ENCODE measurements around the gene AGFG1. TPM values are rescaled to one million over a fixed set of nuclear protein-coding genes. Genes with fewer than 3 reads are reported as not detected.

AGFG1 gene
- total RNA-seq, 4 donors from 2014 or later = 85.7 to 265 (median 186) TPM

DNA sequence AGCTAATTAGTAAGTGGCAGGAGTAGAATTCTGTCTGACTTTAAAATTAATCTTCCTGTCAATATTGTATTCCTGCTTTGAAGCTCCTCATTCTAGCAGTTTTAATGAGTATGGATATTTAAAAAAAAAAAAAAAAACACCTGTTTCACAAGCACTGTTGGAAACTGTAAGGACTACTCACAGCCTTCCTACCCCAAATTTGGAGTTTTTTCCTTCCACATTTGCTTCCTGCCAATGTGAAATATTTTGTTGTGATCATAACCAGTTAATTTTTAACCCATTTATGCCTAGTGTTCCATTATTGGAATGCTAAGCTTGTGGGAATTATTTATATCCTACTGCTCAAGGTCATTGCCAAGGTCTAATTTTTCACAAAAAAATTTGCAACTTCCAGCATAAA is 90.6 kb downstream of the AGFG1 start:
- DNase-seq (ENCODE audit: low spot score) = no peak
- TF ChIP-seq, protein P1, sequence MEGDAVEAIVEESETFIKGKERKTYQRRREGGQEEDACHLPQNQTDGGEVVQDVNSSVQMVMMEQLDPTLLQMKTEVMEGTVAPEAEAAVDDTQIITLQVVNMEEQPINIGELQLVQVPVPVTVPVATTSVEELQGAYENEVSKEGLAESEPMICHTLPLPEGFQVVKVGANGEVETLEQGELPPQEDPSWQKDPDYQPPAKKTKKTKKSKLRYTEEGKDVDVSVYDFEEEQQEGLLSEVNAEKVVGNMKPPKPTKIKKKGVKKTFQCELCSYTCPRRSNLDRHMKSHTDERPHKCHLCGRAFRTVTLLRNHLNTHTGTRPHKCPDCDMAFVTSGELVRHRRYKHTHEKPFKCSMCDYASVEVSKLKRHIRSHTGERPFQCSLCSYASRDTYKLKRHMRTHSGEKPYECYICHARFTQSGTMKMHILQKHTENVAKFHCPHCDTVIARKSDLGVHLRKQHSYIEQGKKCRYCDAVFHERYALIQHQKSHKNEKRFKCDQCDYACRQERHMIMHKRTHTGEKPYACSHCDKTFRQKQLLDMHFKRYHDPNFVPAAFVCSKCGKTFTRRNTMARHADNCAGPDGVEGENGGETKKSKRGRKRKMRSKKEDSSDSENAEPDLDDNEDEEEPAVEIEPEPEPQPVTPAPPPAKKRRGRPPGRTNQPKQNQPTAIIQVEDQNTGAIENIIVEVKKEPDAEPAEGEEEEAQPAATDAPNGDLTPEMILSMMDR (IDR thresholded peaks at IDR 0.05) = no peak
- no peak for ATAC-seq (ENCODE audit: low FRiP score)

DNA sequence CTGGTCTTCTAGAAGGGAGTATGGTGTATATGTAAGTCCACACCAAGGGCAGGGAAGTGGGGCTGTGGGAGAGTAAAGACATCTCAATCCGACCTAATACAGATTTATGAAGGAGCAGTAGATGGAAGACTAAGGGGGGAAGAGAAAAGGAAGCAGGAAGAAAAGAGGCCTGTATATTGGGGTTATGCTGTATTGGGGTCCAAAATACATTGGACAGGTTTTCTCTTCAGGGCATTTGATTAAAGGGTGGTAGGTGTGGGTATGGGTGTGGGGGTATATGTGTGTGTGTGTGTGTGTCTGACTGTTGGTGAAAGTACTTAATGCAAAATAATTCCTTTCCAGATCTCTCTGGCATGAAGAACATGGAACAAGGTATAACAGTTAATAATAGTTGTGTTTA is 93.1 kb downstream of the AGFG1 start:
- peak; percentile 29 for ATAC-seq (ENCODE audit: low FRiP score)
- TF ChIP-seq, protein P1 (IDR thresholded peaks at IDR 0.05) = no peak
- no peak for DNase-seq (ENCODE audit: low spot score)

DNA sequence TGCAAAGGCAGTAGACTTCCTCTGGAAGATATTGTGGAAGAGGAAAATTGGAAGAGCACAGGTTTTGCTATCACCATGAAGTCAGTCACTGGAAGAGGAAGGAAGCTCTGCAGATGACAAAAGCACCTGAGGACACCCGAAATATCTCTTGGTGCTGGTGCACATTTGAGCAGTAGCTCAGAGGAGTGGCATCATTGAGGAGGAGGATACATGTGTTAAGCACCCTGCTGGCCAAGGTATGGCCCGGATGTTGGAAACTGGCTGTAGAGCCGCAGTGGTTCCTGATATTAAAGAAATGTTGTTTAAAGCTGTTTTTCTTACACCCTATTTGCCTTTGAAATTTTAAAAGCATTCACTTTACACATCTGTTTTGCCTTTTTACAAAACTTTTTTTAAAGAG is 94.1 kb downstream of the AGFG1 start:
- TF ChIP-seq, protein P1 (IDR thresholded peaks at IDR 0.05) = no peak
- DNase-seq (ENCODE audit: low spot score) (no peak), ATAC-seq (ENCODE audit: low FRiP score) (no peak)

DNA sequence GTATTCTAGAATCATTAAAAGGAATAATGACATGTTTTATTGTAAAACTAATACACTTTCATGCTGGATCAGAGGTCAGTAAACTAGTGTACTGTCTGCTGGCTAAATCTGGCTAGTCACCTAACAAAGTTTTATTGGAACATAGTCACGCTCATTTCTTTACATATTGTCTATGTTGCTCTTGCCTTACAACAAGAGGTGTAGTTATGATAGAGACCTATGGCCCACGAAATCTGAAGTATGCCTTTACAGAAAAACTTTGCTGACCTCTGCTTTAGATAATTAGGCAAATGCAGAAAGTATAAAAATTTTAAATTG is 96.9 kb downstream of the AGFG1 start:
- TF ChIP-seq, protein P1 (IDR thresholded peaks at IDR 0.05) = no peak
- no peak for ATAC-seq (ENCODE audit: low FRiP score)
- DNase-seq (ENCODE audit: low spot score) = no peak

DNA sequence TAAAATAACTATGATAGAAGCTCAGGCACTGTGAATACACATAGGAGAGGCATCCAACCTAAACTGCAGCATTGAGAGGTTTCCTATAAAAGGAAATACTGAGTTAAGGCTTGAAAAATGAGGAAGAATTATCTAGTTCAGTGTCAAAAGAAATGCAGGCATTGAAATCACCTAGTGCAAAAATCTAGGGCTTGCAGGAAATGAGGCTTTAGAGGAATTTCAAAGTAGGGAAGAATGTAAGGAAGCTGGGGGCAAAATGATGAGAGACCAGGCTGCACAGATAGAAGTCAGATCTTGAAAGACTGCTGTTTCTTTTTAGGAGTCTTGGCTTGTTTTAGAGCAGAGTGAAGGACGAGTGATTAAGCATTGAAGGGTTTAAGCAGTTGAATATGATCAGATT is 98.7 kb downstream of the AGFG1 start:
- no peak for ATAC-seq (ENCODE audit: low FRiP score)
- TF ChIP-seq, protein P1 (IDR thresholded peaks at IDR 0.05) = no peak
- DNase-seq (ENCODE audit: low spot score) = no peak

DNA sequence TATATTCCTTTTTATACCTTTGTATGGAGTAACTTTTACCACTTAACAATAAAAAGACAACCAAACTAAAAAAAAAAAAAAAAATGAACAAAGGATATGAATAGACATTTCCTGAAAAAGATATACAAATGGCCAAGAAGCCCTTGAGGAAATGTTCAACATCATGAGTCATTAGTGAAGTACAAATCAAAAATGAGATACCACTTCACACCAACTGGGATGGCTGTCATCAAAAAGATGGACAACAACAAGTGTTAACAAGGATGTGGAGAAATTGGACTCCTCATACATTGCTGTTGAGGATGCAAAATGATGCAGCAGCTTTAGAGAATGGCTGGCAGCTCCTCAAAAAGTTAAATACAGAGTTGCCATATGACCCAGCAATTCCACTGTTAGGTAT is 104.2 kb downstream of the AGFG1 start:
- TF ChIP-seq, protein P1 (IDR thresholded peaks at IDR 0.05) = no peak
- ATAC-seq (ENCODE audit: low FRiP score) = no peak
- no peak for DNase-seq (ENCODE audit: low spot score)

DNA sequence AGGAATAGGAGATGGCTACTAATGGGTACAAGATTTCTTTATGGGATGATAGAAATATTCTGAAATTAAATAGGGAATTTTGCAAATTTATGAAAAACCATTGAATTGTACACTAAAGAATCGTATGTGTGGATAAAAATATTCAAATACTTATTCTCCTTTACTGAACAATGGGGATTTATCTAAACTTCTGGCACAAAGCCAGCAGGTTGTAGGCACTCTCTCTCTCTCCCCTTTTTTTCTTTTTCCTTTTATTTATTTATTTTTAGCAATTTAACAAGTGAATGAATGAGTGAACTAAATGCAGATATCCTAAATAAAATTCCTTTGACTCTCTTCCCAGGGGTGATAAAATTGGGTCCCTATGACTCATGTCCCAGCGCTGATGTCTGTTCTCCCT is 104.9 kb downstream of the AGFG1 start:
- TF ChIP-seq, protein P1 (IDR thresholded peaks at IDR 0.05) = no peak
- DNase-seq (ENCODE audit: low spot score) (no peak), ATAC-seq (ENCODE audit: low FRiP score) (no peak)

Data from omental fat pad (tissue), 4 donors.